ENCODE results near the gene ARHGAP24. TPM values are rescaled to one million over a fixed set of nuclear protein-coding genes. Genes with fewer than 3 reads are reported as not detected.

The ARHGAP24 gene
- total RNA-seq, 1 experiment from 2014 or later, result 2.1 TPM

DNA sequence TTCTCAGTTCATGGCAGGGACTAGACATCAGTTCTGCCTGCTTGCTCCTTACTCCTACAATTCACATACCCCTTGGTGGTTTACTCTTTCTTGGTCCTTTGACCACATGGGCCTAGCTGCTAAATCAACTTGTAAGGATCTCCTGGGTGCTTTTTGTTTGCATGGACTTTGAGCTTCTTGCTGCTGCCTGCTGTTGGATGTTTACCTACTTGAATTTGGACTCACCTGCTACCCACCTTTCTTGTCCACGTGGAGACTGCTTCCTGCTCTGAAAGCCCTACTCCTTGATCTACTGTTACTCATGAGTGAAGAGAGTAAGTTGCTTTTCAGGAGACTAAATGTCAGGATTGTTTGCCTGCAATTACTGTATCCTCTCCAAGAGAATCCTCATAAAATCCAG lies 15.2 kb upstream of the ARHGAP24 start:
- Mint-ChIP-seq H3K27me3 (ENCODE audit: low read depth) (no peaks in the 10 kb centered on the region; the same call in 1 of the 2 replicates), H3K27ac (no peak overlapping the region), H3K9me3 (no peaks in the 10 kb centered on the region), H3K36me3 (no peaks in the 10 kb centered on the region), H3K4me1 (no peaks in the 10 kb centered on the region), H3K4me3 (no peak overlapping the region)
- TF ChIP-seq, protein P1, sequence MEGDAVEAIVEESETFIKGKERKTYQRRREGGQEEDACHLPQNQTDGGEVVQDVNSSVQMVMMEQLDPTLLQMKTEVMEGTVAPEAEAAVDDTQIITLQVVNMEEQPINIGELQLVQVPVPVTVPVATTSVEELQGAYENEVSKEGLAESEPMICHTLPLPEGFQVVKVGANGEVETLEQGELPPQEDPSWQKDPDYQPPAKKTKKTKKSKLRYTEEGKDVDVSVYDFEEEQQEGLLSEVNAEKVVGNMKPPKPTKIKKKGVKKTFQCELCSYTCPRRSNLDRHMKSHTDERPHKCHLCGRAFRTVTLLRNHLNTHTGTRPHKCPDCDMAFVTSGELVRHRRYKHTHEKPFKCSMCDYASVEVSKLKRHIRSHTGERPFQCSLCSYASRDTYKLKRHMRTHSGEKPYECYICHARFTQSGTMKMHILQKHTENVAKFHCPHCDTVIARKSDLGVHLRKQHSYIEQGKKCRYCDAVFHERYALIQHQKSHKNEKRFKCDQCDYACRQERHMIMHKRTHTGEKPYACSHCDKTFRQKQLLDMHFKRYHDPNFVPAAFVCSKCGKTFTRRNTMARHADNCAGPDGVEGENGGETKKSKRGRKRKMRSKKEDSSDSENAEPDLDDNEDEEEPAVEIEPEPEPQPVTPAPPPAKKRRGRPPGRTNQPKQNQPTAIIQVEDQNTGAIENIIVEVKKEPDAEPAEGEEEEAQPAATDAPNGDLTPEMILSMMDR (IDR thresholded peaks at IDR 0.05), result no peak
- no peak for TF ChIP-seq TCF7 (CRISPR knock-in tag; IDR thresholded peaks at IDR 0.05; ENCODE audit: low read depth)
- no peak for TF ChIP-seq RELA (CRISPR knock-in tag; IDR thresholded peaks at IDR 0.05; ENCODE audit: borderline replicate concordance)
- TF ChIP-seq, protein P2, sequence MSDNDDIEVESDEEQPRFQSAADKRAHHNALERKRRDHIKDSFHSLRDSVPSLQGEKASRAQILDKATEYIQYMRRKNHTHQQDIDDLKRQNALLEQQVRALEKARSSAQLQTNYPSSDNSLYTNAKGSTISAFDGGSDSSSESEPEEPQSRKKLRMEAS (CRISPR knock-in tag; IDR thresholded peaks at IDR 0.05), result no peak
- TF ChIP-seq CBFB (CRISPR knock-in tag; IDR thresholded peaks at IDR 0.05; ENCODE audit: low read depth), result no peak
- TF ChIP-seq NR2C2 (CRISPR knock-in tag; IDR thresholded peaks at IDR 0.05), result no peak
- no peak for TF ChIP-seq ESRRA (CRISPR knock-in tag; IDR thresholded peaks at IDR 0.05; ENCODE audit: borderline replicate concordance)
- no peak for TF ChIP-seq ZNF263 (CRISPR knock-in tag; IDR thresholded peaks at IDR 0.05; ENCODE audit: low read depth)
- no peak for TF ChIP-seq GTF2I (CRISPR knock-in tag; conservative IDR thresholded peaks at IDR 0.05)
- no peak for TF ChIP-seq ZBTB21 (CRISPR knock-in tag; IDR thresholded peaks at IDR 0.05; ENCODE audit: borderline replicate concordance)
- TF ChIP-seq SOX15 (CRISPR knock-in tag; IDR thresholded peaks at IDR 0.05), result no peak
- TF ChIP-seq, protein P3, sequence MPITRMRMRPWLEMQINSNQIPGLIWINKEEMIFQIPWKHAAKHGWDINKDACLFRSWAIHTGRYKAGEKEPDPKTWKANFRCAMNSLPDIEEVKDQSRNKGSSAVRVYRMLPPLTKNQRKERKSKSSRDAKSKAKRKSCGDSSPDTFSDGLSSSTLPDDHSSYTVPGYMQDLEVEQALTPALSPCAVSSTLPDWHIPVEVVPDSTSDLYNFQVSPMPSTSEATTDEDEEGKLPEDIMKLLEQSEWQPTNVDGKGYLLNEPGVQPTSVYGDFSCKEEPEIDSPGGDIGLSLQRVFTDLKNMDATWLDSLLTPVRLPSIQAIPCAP (CRISPR knock-in tag; IDR thresholded peaks at IDR 0.05), result no peak
- TF ChIP-seq, protein P4, sequence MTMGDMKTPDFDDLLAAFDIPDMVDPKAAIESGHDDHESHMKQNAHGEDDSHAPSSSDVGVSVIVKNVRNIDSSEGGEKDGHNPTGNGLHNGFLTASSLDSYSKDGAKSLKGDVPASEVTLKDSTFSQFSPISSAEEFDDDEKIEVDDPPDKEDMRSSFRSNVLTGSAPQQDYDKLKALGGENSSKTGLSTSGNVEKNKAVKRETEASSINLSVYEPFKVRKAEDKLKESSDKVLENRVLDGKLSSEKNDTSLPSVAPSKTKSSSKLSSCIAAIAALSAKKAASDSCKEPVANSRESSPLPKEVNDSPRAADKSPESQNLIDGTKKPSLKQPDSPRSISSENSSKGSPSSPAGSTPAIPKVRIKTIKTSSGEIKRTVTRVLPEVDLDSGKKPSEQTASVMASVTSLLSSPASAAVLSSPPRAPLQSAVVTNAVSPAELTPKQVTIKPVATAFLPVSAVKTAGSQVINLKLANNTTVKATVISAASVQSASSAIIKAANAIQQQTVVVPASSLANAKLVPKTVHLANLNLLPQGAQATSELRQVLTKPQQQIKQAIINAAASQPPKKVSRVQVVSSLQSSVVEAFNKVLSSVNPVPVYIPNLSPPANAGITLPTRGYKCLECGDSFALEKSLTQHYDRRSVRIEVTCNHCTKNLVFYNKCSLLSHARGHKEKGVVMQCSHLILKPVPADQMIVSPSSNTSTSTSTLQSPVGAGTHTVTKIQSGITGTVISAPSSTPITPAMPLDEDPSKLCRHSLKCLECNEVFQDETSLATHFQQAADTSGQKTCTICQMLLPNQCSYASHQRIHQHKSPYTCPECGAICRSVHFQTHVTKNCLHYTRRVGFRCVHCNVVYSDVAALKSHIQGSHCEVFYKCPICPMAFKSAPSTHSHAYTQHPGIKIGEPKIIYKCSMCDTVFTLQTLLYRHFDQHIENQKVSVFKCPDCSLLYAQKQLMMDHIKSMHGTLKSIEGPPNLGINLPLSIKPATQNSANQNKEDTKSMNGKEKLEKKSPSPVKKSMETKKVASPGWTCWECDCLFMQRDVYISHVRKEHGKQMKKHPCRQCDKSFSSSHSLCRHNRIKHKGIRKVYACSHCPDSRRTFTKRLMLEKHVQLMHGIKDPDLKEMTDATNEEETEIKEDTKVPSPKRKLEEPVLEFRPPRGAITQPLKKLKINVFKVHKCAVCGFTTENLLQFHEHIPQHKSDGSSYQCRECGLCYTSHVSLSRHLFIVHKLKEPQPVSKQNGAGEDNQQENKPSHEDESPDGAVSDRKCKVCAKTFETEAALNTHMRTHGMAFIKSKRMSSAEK (CRISPR knock-in tag; IDR thresholded peaks at IDR 0.05; ENCODE audit: borderline replicate concordance), result no peak
- TF ChIP-seq, protein P5, sequence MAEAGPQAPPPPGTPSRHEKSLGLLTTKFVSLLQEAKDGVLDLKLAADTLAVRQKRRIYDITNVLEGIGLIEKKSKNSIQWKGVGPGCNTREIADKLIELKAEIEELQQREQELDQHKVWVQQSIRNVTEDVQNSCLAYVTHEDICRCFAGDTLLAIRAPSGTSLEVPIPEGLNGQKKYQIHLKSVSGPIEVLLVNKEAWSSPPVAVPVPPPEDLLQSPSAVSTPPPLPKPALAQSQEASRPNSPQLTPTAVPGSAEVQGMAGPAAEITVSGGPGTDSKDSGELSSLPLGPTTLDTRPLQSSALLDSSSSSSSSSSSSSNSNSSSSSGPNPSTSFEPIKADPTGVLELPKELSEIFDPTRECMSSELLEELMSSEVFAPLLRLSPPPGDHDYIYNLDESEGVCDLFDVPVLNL (CRISPR knock-in tag; IDR thresholded peaks at IDR 0.05; ENCODE audit: borderline replicate concordance, low read depth), result no peak
- TF ChIP-seq HMGA2 (CRISPR knock-in tag; IDR thresholded peaks at IDR 0.05), result no peak
- CTCF ChIA-PET, result no interaction called here
- ATAC-seq (no peak), DNase-seq (ENCODE audit: low spot score) (no peak)
- POLR2A ChIA-PET, result no interaction called here

DNA sequence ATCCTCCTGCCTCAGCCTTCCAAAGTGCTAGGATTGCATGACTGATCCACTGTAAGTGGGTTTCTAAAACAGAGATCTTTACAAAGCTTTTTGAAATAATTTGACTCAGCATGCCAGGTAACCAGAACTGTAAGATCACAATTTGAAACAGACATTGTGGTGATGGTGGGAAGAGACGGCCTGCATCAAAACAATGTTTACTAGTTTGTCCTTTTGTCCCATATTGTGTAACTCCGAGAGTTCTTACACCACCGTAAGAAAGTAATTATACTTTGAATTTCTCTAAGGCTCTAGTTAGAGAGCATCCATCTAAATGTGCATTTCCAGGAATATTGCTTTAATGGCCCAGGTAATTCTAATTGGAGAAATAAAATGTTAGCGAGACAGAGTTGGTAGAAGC lies 594 bp upstream of the ARHGAP24 start:
- Mint-ChIP-seq H3K27me3 (ENCODE audit: low read depth) (peaks cover 7% of the 10 kb centered on the region), H3K9me3 (no peaks in the 10 kb centered on the region)
- TF ChIP-seq ZBTB21 (CRISPR knock-in tag; IDR thresholded peaks at IDR 0.05; ENCODE audit: borderline replicate concordance) (no peak), HMGA2 (CRISPR knock-in tag; IDR thresholded peaks at IDR 0.05) (no peak), GTF2I (CRISPR knock-in tag; conservative IDR thresholded peaks at IDR 0.05) (no peak), ZNF396 (CRISPR knock-in tag; IDR thresholded peaks at IDR 0.05; ENCODE audit: borderline replicate concordance) (no peak)
- TF ChIP-seq, protein P6, sequence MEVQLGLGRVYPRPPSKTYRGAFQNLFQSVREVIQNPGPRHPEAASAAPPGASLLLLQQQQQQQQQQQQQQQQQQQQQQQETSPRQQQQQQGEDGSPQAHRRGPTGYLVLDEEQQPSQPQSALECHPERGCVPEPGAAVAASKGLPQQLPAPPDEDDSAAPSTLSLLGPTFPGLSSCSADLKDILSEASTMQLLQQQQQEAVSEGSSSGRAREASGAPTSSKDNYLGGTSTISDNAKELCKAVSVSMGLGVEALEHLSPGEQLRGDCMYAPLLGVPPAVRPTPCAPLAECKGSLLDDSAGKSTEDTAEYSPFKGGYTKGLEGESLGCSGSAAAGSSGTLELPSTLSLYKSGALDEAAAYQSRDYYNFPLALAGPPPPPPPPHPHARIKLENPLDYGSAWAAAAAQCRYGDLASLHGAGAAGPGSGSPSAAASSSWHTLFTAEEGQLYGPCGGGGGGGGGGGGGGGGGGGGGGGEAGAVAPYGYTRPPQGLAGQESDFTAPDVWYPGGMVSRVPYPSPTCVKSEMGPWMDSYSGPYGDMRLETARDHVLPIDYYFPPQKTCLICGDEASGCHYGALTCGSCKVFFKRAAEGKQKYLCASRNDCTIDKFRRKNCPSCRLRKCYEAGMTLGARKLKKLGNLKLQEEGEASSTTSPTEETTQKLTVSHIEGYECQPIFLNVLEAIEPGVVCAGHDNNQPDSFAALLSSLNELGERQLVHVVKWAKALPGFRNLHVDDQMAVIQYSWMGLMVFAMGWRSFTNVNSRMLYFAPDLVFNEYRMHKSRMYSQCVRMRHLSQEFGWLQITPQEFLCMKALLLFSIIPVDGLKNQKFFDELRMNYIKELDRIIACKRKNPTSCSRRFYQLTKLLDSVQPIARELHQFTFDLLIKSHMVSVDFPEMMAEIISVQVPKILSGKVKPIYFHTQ (CRISPR knock-in tag; IDR thresholded peaks at IDR 0.05), result no peak
- TF ChIP-seq, protein P7, sequence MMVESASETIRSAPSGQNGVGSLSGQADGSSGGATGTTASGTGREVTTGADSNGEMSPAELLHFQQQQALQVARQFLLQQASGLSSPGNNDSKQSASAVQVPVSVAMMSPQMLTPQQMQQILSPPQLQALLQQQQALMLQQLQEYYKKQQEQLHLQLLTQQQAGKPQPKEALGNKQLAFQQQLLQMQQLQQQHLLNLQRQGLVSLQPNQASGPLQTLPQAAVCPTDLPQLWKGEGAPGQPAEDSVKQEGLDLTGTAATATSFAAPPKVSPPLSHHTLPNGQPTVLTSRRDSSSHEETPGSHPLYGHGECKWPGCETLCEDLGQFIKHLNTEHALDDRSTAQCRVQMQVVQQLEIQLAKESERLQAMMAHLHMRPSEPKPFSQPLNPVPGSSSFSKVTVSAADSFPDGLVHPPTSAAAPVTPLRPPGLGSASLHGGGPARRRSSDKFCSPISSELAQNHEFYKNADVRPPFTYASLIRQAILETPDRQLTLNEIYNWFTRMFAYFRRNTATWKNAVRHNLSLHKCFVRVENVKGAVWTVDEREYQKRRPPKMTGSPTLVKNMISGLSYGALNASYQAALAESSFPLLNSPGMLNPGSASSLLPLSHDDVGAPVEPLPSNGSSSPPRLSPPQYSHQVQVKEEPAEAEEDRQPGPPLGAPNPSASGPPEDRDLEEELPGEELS (CRISPR knock-in tag; IDR thresholded peaks at IDR 0.05), result no peak
- TF ChIP-seq, protein P8, sequence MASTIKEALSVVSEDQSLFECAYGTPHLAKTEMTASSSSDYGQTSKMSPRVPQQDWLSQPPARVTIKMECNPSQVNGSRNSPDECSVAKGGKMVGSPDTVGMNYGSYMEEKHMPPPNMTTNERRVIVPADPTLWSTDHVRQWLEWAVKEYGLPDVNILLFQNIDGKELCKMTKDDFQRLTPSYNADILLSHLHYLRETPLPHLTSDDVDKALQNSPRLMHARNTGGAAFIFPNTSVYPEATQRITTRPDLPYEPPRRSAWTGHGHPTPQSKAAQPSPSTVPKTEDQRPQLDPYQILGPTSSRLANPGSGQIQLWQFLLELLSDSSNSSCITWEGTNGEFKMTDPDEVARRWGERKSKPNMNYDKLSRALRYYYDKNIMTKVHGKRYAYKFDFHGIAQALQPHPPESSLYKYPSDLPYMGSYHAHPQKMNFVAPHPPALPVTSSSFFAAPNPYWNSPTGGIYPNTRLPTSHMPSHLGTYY (CRISPR knock-in tag; IDR thresholded peaks at IDR 0.05), result no peak

More for the DNA sequence above, 594 bp upstream of the ARHGAP24 start:
- ATAC-seq (no peak), DNase-seq (ENCODE audit: low spot score) (no peak)
- ChIA-PET CTCF (interaction anchor here (0.7 to 2.4 kb wide), 5 partner anchors 9 to 273 kb away, joined by 3 to 14 read pairs (median 4); no protein-coding TSS in a partner anchor), POLR2A (no interaction called here)
- no peaks in the 10 kb centered on the region for H3K36me3 Mint-ChIP-seq
- peak overlapping the region; percentile 80 for H3K4me3 Mint-ChIP-seq
- H3K4me1 Mint-ChIP-seq, result peaks cover 8% of the 10 kb centered on the region
- no peak overlapping the region for H3K27ac Mint-ChIP-seq
